Parathyroid adenoma (tissue), 2 donors: Measurements from ENCODE around the gene COL4A2.

Source experiments
- H2AFZ ChIP-seq: fragments of 300-600 bp; sonication (generic); one replicate; pipeline ENCODE4 v1.7.0; 2017; ENCODE audit warnings: antibody characterized with exemption, mild to moderate bottlenecking
- H3K27ac ChIP-seq: fragments of 300-600 bp; sonication (generic); one replicate; pipeline ENCODE4 v1.7.0; 2017
- H3K27me3 ChIP-seq: fragments of 300-600 bp; sonication (generic); one replicate; pipeline ENCODE4 v1.7.0; 2017; ENCODE audit warnings: low read length; ENCODE audit not compliant: control insufficient read depth, insufficient read depth
- H3K36me3 ChIP-seq: fragments of 300-600 bp; sonication (generic); one replicate; pipeline ENCODE4 v1.7.0; 2017; ENCODE audit warnings: low read length; ENCODE audit not compliant: control insufficient read depth, insufficient read depth
- H3K4me1 ChIP-seq: fragments of 300-600 bp; sonication (generic); one replicate; pipeline ENCODE4 v1.7.0; 2017; ENCODE audit warnings: control low read depth
- H3K4me2 ChIP-seq: fragments of 300-600 bp; sonication (generic); one replicate; pipeline ENCODE4 v1.7.0; 2017; ENCODE audit warnings: low read length
- H3K4me3 ChIP-seq: fragments of 300-600 bp; sonication (generic); one replicate; pipeline ENCODE4 v1.7.0; 2017; ENCODE audit warnings: low read depth, low read length
- H3K79me2 ChIP-seq: fragments of 300-600 bp; sonication (generic); one replicate; pipeline ENCODE4 v1.7.0; 2017; ENCODE audit warnings: control low read depth
- H3K9ac ChIP-seq: fragments of 300-600 bp; sonication (generic); one replicate; pipeline ENCODE4 v1.7.0; 2017; ENCODE audit warnings: mild to moderate bottlenecking
- H3K9me3 ChIP-seq: fragments of 300-600 bp; sonication (generic); one replicate; pipeline ENCODE4 v1.7.0; 2017; ENCODE audit warnings: low read length; ENCODE audit not compliant: control insufficient read depth
- TF ChIP-seq, protein P1 (sequence below): fragments of 300-600 bp; sonication (generic); IDR thresholded peaks from one replicate; pipeline ENCODE4 v1.7.0; 2017; ENCODE audit warnings: antibody characterized with exemption, mild to moderate bottlenecking
- donor health status: primary hyperparathyroidism.

The COL4A2 gene

GRCh38 chr13:110535526-110535925, 228.4 kb downstream of the COL4A2 start:
- Histone ChIP-seq H3K9ac (no peak overlapping the region), H3K4me3 (no peak overlapping the region), H2AFZ (no peak overlapping the region), H3K9me3 (no peaks in the 10 kb centered on the region), H3K36me3 (no peaks in the 10 kb centered on the region), H3K27me3 (no peaks in the 10 kb centered on the region), H3K27ac (no peak overlapping the region), H3K4me2 (no peak overlapping the region), H3K79me2 (no peaks in the 10 kb centered on the region), H3K4me1 (no peaks in the 10 kb centered on the region)
- TF ChIP-seq, protein P1, sequence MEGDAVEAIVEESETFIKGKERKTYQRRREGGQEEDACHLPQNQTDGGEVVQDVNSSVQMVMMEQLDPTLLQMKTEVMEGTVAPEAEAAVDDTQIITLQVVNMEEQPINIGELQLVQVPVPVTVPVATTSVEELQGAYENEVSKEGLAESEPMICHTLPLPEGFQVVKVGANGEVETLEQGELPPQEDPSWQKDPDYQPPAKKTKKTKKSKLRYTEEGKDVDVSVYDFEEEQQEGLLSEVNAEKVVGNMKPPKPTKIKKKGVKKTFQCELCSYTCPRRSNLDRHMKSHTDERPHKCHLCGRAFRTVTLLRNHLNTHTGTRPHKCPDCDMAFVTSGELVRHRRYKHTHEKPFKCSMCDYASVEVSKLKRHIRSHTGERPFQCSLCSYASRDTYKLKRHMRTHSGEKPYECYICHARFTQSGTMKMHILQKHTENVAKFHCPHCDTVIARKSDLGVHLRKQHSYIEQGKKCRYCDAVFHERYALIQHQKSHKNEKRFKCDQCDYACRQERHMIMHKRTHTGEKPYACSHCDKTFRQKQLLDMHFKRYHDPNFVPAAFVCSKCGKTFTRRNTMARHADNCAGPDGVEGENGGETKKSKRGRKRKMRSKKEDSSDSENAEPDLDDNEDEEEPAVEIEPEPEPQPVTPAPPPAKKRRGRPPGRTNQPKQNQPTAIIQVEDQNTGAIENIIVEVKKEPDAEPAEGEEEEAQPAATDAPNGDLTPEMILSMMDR, result no peak

- H3K36me3 ChIP-seq, result no peaks in the 10 kb centered on the region
- no peak overlapping the region for H3K4me2 ChIP-seq
- no peak overlapping the region for H3K9ac ChIP-seq
- H3K79me2 ChIP-seq, result no peaks in the 10 kb centered on the region
- H3K27me3 ChIP-seq, result no peaks in the 10 kb centered on the region
- no peak overlapping the region for H3K4me3 ChIP-seq
- TF ChIP-seq, protein P1, result no peak
- H3K9me3 ChIP-seq, result no peaks in the 10 kb centered on the region
- no peak overlapping the region for H3K27ac ChIP-seq
- no peak overlapping the region for H2AFZ ChIP-seq
- H3K4me1 ChIP-seq, result no peaks in the 10 kb centered on the region
Observed at GRCh38 chr13:110536006-110536693, 229.1 kb downstream of the COL4A2 start.

- Histone ChIP-seq H3K27ac (no peak overlapping the region), H3K9ac (no peak overlapping the region)
Observed at GRCh38 chr13:110538632-110539031, 231.5 kb downstream of the COL4A2 start.

GRCh38 chr13:110539894-110540293, 232.8 kb downstream of the COL4A2 start:
- H3K9ac ChIP-seq, result no peak overlapping the region
- H3K79me2 ChIP-seq, result no peaks in the 10 kb centered on the region
- H3K4me1 ChIP-seq, result no peaks in the 10 kb centered on the region
- no peak overlapping the region for H3K4me2 ChIP-seq
- no peak overlapping the region for H2AFZ ChIP-seq
- no peak overlapping the region for H3K4me3 ChIP-seq
- no peaks in the 10 kb centered on the region for H3K27me3 ChIP-seq
- H3K27ac ChIP-seq, result no peak overlapping the region
- H3K36me3 ChIP-seq, result no peaks in the 10 kb centered on the region
- TF ChIP-seq, protein P1, result no peak
- H3K9me3 ChIP-seq, result no peaks in the 10 kb centered on the region

More at GRCh38 chr13:110538632-110539031, 231.5 kb downstream of the COL4A2 start:
- H2AFZ ChIP-seq, result no peak overlapping the region
- no peak overlapping the region for H3K4me2 ChIP-seq
- no peaks in the 10 kb centered on the region for H3K36me3 ChIP-seq
- no peaks in the 10 kb centered on the region for H3K4me1 ChIP-seq
- H3K9me3 ChIP-seq, result no peaks in the 10 kb centered on the region
- no peak overlapping the region for H3K4me3 ChIP-seq
- no peaks in the 10 kb centered on the region for H3K79me2 ChIP-seq
- TF ChIP-seq, protein P1, result no peak
- no peaks in the 10 kb centered on the region for H3K27me3 ChIP-seq
